Astrocyte of the hippocampus (primary cell): ENCODE data around the gene BPGM.
A peak's percentile ranks its signal among the peaks of the same experiment; 100 is the strongest.

ENCODE experiments used
- DNase-seq: peaks from one replicate; pipeline ENCODE4 v3.0.0; 2011; ENCODE audit warnings: low read depth, low spot score

Gene BPGM

DNA sequence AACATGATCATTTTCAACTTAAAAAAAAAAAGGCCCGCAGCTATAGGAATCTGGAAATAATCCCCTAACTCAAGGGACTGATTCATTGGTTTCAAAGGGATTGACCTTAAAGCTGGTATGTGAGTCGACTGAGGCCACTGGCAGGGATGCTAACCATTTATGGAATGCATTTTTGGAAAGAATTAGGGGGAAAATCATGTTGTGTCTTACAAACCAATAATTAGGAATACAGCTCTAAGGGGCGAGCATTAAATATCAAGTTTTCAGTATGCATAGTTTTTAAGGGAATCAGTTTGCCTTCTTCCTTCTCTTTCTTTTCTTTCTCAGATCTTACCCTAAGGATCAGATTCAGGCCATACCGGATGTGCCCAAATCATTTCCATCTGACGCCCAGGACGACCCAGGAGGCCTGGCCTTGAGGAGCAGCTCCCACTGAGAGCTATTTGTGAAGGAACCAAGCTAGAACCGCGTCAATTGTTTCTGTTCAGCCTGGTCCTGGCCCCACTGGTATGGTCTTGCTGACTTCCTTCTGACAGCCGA lies 48.7 kb downstream of the BPGM start:
- peak; percentile 46 for DNase-seq

DNA sequence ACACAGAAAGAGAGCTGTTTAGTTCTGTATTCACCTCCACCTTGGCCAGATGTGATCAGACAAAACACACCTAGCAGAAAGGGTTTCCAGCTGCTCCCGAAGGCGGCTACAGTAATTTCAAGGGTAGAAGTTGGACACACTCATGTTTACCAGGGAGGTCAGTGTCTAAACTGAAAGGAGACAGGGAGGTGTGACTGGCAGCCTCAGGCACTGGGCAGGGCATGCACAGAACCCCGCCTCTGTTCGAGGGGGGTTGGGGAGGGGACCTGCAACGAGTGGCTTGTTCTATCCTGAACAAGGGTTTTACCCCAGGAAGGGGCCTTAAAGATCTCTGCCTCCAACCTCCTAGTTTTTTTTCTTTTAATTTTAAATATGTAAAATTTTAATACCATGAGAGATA lies 49.6 kb downstream of the BPGM start:
- no peak for DNase-seq

DNA sequence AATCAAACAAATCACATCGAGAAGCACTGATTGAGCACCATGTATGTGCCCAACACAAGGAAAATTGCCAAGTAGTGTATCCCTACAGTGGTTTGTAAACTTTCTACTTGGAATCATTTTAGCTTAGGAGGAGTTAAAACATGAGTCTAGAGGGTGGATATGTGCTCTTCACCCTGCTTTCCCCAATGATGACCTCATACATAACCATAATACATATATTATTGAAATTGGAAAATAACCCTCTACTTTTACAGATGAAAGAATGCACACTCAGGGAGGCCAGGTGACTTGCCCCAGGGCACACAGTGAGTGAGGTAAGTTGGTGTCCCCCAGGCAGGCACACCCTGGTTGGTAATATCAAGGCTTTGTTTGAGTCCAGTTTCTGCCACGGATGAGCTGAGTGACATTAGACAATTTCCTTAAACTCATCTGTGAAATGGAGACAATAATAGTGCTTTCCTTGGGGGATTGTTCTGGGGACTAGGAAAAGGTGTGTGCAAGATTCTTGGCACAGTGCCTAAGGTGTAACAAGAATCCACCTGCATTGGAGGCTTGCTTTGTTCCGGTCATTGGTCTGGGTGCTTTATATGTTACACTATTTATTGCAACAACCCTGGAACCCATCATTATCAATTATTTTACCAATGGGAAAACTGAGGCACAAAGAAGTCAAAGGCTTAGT lies 50.7 kb downstream of the BPGM start:
- no peak for DNase-seq

DNA sequence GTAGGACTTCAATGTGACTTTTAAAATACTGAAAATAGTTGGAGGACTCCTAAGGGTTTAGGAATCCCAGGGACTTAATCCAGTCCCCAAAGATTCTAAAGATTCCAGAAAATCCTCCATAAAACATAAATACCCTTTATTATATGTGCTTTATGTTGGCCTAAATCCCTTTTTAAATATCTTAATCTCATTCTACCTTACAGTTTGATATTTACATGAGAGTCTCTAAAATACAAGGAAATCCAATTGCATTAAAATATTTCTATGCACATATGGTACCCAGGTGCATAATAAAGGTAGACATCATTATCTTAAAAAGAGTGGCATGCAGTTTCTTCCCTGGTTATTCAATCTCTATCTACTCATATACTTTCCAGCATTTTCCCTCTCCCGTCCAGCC lies 51.8 kb downstream of the BPGM start:
- DNase-seq = no peak

DNA sequence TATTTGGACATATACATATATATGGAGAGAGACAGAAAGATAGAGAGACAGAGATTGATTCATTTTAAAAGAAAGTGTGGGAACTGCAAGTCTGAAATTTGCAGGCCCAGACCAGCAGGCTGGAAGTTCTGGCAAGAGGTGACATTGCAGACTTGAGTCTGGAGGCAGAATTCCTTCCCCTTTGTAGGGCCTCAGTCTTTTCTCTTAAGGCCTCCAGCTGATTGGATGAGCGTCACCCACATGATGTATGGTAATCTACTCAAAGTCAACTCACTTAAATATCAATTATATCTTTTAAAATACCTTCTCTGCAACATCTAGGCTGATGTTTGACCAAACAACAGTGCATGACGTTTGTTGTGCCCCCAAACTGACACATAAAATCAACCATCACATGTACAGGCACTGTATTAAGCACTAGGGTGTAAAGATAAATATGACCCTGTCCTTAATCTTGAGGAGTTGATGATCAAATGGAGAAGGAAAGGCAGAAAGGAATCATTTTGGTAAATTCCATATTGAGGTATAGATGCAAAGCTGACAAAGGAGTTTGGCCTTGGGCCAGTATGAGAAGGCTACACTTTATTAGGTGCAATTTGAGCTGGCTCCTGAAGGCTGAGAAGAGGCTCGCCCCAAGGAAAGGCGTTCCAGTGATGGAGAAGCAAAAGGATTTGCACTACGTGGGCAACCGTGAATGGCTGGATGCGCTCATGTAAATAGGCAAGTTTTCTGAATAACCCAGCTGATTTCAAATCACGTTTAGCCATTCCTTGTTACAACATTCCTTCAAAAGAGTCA lies 52.6 kb downstream of the BPGM start:
- peak; percentile 46 for DNase-seq

DNA sequence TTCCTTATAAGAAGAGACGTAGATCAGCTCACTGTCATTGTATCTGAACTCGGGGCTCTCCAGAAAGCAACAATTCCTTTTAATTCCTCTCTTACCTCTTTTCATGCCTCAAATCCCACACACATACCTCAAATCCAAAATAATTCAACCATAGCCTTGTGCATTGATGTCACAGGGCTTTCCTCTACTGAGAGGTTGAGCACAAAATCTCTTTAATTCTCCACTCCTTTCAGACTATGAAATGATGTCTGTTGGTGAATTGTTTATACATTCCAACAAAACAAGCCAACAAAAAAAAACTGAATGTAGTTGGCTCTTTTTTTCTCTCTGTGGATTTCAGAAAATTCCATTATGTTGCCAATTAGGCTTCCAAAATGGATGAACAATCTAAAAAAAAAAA lies 53.2 kb downstream of the BPGM start:
- peak; percentile 67 for DNase-seq

DNA sequence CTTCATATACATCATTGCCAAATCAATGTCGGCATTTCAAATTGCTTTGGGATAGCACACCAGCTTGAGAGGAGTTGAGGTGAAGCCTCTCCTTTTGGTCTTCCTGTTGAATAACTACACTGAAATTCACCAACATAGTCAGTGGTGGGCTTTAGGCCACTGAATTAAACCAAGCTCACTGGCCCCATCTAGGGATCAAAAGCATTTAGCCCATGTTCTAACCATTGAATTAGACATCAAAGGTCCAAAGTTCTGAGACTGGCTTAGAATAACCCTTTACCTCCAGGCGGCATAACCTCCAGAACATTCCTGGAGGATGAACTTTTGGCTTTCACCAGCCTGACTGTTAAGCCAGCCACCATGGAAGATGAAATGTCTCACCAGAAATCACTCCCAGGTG lies 54.6 kb downstream of the BPGM start:
- DNase-seq = peak; percentile 48

DNA sequence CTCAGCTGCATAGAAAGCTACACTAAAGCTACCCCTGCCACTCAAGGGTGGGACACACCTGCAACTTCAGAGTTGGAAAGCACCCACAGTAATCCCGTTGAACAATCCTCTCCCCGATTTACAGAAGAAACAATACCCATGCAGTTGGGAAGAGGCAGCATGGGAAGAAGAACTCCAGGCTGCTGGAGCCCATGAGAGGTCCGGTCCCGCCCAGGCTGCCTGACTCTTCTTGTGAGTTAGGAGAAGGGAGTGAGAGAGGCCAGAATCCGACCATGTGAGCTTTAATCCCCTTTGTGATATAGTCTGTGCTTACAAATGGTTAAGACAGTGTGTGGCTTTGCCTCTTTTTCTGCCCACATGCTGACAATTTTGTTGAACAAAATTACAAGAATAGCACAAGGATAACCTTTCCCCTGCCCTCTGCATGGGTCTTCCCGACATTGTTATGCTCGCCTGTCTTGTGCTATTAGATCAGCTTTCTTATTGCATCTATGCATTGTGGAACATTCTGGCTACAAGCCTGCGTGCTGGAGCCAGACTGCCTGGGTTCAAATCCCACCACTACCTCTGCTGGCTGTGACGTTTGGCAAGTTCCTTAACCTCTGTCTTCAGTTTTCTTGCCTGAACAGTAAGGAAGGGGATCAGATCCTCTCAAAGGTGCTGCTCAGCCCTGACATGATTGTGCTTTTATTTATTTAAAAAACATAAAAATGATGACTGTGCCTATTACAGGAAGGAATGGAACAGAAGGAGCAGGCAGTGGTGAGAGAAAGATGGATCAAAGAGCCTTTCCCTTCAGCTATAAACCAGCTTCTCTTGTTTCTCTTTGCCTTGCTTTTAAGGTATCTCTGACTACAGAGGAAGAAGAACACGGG lies 56.0 kb downstream of the BPGM start:
- no peak for DNase-seq

DNA sequence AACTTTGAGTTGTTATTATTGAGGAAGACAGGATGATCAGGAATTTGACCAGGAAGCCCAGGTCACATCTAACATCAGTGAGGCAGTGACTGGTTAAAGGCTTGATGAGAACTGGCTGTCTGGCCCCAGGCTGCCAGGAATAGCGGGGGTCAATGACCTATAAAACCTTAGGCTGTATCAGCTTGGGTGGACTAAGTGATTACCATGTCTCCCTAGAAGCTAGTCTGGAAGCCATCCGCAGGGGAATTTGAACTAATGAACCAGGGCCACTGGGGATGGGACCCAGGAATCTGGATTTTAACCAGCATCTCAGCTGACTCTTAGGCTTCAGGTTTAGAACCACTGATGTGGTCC lies 56.6 kb downstream of the BPGM start:
- no peak for DNase-seq

DNA sequence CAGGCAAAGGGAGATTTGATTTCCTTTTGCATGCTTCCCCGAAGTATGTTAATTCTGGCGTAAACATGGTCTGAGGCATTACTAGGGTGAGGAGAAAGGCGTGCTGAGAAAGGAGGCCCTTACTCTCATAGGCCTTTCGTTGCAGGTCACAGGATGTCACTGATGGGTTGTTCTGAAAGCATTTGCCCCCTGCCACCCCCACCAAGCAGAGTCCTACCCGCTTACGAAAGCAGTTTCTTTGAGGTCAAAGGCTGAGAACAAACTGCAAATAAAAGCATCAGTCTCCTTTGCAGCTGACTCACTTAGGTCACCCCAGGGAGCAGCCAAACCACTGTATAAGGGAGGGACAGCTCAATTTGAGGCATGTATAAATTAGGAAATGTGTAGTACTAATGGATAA lies 57.1 kb downstream of the BPGM start:
- peak; percentile 63 for DNase-seq

DNA sequence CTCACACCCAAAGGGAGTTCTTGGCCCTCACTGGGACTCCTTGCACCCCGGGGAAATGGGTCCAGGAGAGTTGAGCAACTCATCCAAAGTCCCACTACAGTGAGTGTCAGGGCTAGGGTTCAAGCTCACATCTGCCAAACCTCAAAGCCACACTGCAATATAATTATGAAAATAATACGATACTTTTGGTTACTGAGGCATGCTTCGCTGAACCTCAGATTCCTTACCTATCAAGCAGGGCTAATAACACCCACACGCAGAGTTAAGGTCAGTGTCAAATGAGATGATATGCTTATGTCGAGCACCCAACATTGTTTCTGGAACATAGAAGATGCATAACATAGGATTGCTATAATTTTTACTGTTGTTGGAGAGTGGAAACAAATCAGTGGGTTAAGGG lies 58.2 kb downstream of the BPGM start:
- DNase-seq = no peak

DNA sequence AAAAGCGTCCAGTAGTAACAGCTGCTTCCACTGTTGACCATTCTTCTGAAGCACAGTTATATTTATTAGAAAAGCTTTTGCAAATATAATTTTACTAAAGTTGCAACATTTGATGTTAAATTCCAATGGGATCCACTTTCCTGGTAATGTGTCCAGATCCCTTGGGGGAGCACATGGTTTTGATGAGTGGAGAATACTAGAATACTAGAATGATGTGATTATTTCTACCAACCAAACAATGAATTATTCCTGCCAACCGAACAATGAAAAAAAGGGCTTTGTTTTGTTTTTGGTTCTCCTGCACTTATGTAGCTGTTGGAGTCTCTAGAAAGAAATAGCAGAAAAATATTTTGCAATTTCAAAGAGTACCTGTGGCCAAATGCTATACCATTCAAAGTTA lies 59.1 kb downstream of the BPGM start:
- DNase-seq = no peak

DNA sequence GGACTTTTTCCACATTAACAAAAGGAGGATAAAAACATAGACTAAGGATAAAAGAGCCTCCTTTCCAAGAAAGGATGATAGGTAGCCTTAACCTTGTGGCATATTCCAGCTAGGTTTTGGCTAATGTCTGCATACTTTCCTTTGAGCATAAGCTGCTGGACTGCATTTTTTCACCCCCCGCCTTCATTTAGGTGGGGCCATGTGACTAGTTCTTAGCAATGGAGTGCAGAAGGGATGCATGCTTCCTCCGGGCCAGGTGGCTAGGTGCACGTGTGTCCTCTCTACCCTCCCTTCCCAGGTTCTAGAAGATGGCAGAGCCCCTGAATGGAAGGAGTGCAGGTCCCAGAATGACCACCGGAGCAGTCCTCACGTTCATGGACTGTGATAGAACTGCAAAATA lies 59.8 kb downstream of the BPGM start:
- DNase-seq = no peak

DNA sequence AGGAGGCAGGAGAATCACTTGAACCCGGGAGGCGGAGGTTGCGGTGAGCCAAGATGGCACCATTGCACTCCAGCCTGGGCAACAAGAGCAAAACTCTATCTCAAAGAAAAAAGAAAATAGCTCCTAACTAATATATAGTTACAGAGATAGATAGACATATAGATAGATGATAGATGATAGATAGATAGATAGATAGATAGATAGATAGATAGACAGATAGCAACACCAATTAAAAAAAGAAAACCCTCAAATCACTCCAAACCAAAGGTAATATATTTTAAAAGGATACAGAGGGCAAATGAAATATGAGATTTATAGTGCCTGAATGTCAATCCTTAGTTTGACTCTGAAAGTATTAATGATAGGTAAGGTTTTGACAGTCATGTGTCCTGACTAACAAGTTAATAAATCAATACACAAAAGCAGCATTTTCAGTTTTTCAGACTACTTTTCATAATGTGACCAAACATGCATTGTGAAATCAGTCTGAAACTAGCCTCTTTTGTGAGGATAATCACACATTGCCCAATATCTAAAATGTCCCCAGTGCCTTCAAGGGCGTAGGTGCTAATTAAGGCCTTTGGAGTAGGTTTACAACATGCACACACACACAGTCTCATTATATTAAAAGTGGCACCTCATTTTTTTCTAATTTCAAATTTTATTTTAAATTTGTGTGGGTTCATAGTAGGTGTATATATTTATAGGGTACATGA lies 61.2 kb downstream of the BPGM start:
- DNase-seq = no peak

DNA sequence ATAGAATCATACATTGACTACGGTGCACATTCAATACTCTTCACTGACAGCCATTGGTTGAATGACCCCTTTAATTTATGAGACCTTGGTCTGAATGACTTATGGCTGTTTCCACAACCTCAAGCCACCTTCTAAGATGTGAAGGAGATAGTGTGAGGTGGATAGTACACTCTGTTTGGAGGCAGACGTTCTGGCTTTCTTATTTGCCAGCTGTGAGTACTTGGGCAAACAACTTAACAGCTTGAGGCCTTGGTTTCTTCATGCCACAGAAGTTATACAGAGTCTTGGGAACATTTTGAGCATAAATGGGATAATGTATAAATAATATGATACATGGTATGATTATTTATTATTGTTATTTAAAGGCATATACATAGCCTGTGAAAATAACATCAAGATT lies 62.0 kb downstream of the BPGM start:
- no peak for DNase-seq

DNA sequence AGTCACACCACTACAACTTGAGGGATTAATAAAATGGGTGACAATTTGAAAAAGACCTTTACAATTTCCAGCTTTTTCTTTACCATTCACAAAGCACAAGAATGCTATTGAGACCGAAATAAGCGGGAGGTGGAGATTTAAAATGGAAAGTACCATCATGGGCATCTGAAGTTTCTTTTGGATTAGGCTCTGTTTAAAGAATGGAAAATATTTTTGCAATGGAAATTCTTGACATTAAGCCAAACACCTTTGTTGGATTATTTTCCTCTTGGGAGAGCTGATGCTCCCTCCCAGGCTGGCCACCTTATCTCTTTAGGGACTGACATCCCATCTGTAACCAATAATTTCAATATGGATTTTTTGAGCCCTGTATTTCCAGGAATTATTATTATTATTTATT lies 62.5 kb downstream of the BPGM start:
- peak; percentile 51 for DNase-seq

DNA sequence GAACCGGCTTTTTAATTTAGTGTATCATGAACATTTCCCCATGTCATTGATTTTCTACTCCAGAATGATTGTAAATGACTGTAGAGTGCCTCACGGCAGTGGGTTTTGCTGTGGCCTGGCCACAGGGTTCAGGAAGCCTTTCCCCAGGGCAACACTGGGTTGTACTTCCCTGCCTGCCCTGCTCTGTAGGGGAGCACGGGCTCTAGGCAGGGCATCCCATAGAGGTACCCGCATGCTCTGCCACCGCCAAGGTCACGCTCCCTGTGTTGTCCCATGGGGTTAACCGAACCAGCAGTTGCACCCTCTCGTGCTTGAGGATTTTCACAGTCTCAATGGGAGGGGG lies 63.8 kb downstream of the BPGM start:
- no peak for DNase-seq

DNA sequence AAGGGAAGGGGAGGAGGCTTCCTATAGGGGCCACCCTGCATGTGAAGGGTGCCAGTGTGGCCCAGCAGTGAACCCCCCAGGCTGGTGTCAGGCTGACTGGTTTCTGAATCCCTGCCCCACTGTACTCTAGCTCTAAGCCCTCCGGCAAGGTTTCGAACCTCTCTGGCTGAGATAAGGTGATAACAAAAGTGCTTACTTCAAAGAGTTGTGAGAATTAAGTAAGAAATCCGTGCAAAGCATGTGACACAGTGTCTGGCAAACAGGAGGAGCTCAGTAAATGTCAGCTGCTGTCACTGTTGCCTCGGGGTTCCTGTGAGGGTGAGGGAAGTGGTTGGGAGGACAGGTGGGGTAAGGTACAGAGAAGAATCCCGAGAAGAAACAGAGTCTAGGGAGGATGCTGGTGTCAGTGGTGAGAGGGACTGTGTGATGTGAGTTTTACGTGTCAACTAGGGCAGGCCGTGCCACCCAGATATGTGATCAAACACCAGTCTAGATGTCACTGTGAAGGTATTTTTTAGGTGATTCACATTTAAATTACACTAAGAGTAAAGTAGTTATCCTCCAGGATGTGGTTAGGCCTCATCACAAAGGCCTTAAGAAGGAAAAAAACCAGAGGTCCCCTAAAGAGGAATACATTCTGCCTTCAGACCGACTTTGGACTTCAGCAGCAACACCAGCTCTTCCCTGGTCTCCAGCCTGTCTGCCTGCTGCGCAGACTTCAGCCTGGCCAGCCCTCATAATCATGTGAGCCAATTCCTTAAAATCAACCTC lies 64.4 kb downstream of the BPGM start:
- DNase-seq = peak; percentile 56

DNA sequence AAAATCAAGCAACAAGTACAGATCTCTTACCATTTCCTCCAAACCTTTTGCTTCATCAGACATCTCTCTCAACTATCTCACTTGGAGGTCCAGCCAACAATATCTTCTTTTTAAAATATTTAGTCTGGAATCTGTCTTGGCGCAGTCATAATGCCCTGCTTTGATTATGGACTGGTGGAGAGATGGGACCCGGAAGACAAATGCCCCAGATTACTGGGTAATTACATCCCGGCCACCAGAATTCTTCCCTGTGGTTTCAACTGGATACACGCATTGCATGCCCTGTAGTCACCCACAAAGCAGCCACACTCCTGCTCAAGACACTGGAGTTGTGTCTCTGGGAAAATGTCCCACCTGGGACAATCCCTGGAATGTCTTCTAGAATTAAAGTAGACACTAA lies 65.5 kb downstream of the BPGM start:
- peak; percentile 74 for DNase-seq

DNA sequence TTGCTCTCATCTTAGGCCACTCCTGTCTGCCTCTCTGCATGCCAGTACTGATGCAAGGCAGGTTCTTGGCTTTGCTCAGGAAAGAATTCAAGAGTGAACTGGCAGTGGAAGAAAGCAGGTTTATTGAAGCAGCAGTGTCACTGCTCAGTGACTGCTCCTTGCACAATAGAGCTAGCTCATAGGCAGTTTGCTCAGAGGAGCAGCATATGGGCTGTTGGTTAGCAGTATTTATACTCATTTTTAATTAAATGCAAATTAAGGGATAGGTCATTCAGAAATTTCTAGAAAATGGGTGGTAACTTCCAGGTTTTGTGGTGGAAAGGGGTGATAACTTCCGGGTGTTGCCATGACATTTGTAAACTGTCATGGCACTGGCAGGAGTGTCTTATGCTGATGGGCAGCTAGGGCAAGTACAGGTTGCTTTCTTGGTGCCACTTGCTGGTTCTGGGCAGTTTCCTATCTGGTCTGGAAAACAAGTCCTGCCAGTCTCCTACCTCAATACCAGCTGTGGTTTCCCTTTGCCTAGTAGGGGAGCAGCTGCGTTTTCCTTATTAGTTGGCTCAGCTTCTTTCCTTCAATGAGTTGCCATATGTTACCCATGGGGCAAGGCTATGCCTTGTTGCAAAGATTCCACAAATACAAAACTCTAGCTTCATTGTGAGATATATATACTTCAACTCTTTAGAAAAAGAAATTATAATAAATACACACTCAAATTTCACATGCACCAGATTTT lies 68.0 kb downstream of the BPGM start:
- no peak for DNase-seq
